Caco-2 (cell line): ENCODE data around the gene UBASH3B. TPM values are rescaled to one million over a fixed set of nuclear protein-coding genes. Genes with fewer than 3 reads are reported as not detected.

ENCODE experiments used
- BruUV-seq: library from RNA; stranded (reverse); fragments of 400-500 nt; replicated peaks from 2 replicates; lab custom pipeline; 2021; lab: Mats Ljungman, UMichigan
- CTCF ChIA-PET: fragments of 300-600 bp; sonication (Branson Sonifier 250); formaldehyde crosslinking; loops from one replicate; lab custom pipeline; 2022; ENCODE audit warnings: antibody characterized with exemption; lab: Charles Lee
- POLR2A ChIA-PET: fragments of 300-600 bp; sonication (Branson Sonifier 250); formaldehyde crosslinking; loops from one replicate; lab custom pipeline; 2022; ENCODE audit warnings: antibody characterized with exemption; lab: Charles Lee
- DNase-seq, 2 experiments: peaks; one replicate each; pipeline versions ENCODE4 v3.0.0 to v3.0.0-alpha.2; 2020 to 2022
- H3K27me3 ChIP-seq: replicated peaks from 2 replicates; pipeline ENCODE4 v1.6.0; 2011; ENCODE audit warnings: low read length; ENCODE audit not compliant: control insufficient read depth, insufficient read depth
- H3K36me3 ChIP-seq: 2 replicates; pipeline ENCODE4 v1.5.1; 2011; ENCODE audit warnings: low read length; ENCODE audit not compliant: control insufficient read depth, insufficient read depth
- H3K4me1 ChIP-seq: fragments of 250-450 bp; sonication (Bioruptor Pico); 2 replicates; pipeline ENCODE4 v1.5.1; 2020; ENCODE audit warnings: mild to moderate bottlenecking
- H3K4me3 ChIP-seq: 2 replicates; pipeline ENCODE4 v1.5.1; 2011; ENCODE audit warnings: low read depth, mild to moderate bottlenecking, control low read depth, low read length
- H3K9me3 ChIP-seq: fragments of 250-450 bp; sonication (Bioruptor Pico); 2 replicates; pipeline ENCODE4 v1.5.1; 2020; ENCODE audit warnings: mild to moderate bottlenecking, moderate library complexity
- H3K27ac Mint-ChIP-seq: one replicate; pipeline ENCODE4 v1.8.0; 2022; ENCODE audit warnings: mixed read lengths; ENCODE audit not compliant: unreplicated experiment
- H3K27me3 Mint-ChIP-seq: one replicate; pipeline ENCODE4 v1.8.0; 2022; ENCODE audit warnings: mixed read lengths; ENCODE audit not compliant: insufficient read depth, unreplicated experiment
- H3K36me3 Mint-ChIP-seq: one replicate; pipeline ENCODE4 v1.8.0; 2022; ENCODE audit warnings: mild to moderate bottlenecking, mixed read lengths; ENCODE audit not compliant: insufficient read depth, unreplicated experiment
- H3K4me1 Mint-ChIP-seq: one replicate; pipeline ENCODE4 v1.8.0; 2022; ENCODE audit warnings: low read depth, mixed read lengths; ENCODE audit not compliant: unreplicated experiment
- H3K4me3 Mint-ChIP-seq: one replicate; pipeline ENCODE4 v1.8.0; 2022; ENCODE audit warnings: mild to moderate bottlenecking, moderate library complexity, mixed read lengths; ENCODE audit not compliant: unreplicated experiment
- H3K9me3 Mint-ChIP-seq: one replicate; pipeline ENCODE4 v1.8.0; 2022; ENCODE audit warnings: mixed read lengths; ENCODE audit not compliant: unreplicated experiment
- intact Hi-C: fragments of 100-400 bp; cut with micrococcal nuclease; formaldehyde crosslinking; loops from one replicate; pipeline ENCODE4 v1.10.0; 2022; ENCODE audit not compliant: unreplicated experiment
- total RNA-seq: library from RNA; stranded (reverse); gene quantifications from 2 replicates; pipeline ENCODE4 v1.2.3, GENCODE V29; 2022
- TF ChIP-seq, protein P1 (sequence below), 2 experiments: fragments of 200-600 bp in 1 of 2; IDR thresholded peaks; 1 replicate in 1 of 2; 2 replicates in 1 of 2; pipeline versions ENCODE4 v1.5.1 to v1.8.0; 2011 to 2022; ENCODE audit warnings: antibody characterized with exemption in 1 of 2, control low read depth in 1 of 2, inconsistent platforms in 1 of 2, low read depth in 1 of 2, low read length in 1 of 2, mild to moderate bottlenecking in 1 of 2, moderate library complexity in 1 of 2; ENCODE audit not compliant: insufficient read depth in 1 of 2, severe bottlenecking in 1 of 2, unreplicated experiment in 1 of 2

UBASH3B gene
- total RNA-seq, 1 experiment from 2014 or later = 21.5 TPM

DNA sequence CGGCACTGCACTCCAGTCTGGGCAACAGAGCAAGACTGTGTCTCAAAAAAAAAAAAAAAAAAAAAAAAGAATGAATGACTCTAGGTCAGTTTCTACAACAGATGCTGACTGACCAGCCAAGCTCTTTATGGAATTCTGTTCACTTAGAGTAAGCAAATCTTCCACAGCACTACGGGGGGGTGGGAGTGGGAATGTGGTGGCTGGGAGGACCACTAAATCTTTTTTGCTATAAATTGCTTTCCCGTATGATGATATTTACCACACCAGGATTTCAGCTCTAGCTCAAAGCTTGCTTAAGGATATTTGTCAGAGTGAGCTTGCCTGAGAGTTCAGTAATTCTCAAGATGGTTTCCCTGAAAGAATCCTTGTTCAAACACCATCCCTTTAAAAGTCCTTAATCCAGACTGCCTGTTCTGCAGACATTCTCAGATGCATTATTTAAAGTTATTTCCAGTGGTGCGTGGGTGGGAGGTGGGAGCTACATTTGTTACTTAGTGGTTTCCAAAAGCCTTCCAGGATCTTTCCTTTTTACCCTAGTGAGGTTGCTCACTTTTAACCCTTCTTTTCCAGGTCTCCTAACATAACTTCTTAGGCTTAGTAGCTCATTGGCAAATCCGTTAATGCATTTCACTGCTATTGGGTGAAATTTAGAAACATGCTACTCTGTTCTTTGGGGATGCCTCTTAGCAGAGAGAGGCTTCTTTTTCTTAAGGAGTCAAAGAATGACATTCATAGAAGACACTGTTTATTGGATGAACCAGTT is 65.9 kb downstream of the UBASH3B start:
- Histone ChIP-seq H3K4me3 (no peak overlapping the region), H3K4me1 (peaks cover 8% of the 10 kb centered on the region; the same call in 1 of the 2 replicates), H3K9me3 (no peaks in the 10 kb centered on the region), H3K27me3 (no peaks in the 10 kb centered on the region), H3K36me3 (no peaks in the 10 kb centered on the region)
- TF ChIP-seq, protein P1, sequence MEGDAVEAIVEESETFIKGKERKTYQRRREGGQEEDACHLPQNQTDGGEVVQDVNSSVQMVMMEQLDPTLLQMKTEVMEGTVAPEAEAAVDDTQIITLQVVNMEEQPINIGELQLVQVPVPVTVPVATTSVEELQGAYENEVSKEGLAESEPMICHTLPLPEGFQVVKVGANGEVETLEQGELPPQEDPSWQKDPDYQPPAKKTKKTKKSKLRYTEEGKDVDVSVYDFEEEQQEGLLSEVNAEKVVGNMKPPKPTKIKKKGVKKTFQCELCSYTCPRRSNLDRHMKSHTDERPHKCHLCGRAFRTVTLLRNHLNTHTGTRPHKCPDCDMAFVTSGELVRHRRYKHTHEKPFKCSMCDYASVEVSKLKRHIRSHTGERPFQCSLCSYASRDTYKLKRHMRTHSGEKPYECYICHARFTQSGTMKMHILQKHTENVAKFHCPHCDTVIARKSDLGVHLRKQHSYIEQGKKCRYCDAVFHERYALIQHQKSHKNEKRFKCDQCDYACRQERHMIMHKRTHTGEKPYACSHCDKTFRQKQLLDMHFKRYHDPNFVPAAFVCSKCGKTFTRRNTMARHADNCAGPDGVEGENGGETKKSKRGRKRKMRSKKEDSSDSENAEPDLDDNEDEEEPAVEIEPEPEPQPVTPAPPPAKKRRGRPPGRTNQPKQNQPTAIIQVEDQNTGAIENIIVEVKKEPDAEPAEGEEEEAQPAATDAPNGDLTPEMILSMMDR (IDR thresholded peaks at IDR 0.05; ENCODE audit: insufficient read depth in 1 of 2, low read depth in 1 of 2, low read length in 1 of 2, severe bottlenecking in 1 of 2, unreplicated experiment in 1 of 2) = no peak
- H3K9me3 Mint-ChIP-seq = no peaks in the 10 kb centered on the region
- H3K27me3 Mint-ChIP-seq = no peaks in the 10 kb centered on the region
- no peak overlapping the region for H3K27ac Mint-ChIP-seq
- H3K4me3 Mint-ChIP-seq = no peak overlapping the region
- peaks cover 7% of the 10 kb centered on the region for H3K4me1 Mint-ChIP-seq
- ChIA-PET POLR2A (no interaction called here), CTCF (interaction anchor here (1.5 kb wide), 1 partner anchor 9 kb away, joined by 5 read pairs; no protein-coding TSS in a partner anchor)
- no TSS peak for BruUV-seq
- intact Hi-C loops = no loop called here
- DNase-seq = no peak
- no peaks in the 10 kb centered on the region for H3K36me3 Mint-ChIP-seq

DNA sequence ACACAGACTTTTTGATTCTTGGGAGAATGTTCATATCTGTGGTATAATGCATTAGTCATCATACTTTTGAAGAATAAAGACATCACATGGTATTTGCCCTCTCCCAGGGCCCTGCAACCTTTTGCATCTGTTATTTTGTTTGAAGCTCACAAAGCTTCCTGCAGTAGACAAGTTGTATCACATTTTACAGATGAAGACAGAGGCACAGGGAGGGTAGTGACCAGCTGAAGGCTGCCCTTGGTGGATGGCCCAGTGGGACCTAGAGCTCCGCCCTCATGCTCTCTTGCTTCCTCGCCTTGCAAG is 66.4 kb downstream of the UBASH3B start:
- peaks cover 8% of the 10 kb centered on the region; the same call in 1 of the 2 replicates for H3K4me1 ChIP-seq
- Mint-ChIP-seq H3K36me3 (no peaks in the 10 kb centered on the region), H3K27ac (no peak overlapping the region), H3K9me3 (no peaks in the 10 kb centered on the region), H3K4me1 (peaks cover 7% of the 10 kb centered on the region), H3K4me3 (no peak overlapping the region), H3K27me3 (no peaks in the 10 kb centered on the region)
- no peak overlapping the region for H3K4me3 ChIP-seq
- no peaks in the 10 kb centered on the region for H3K9me3 ChIP-seq
- intact Hi-C loops = no loop called here
- CTCF ChIA-PET = interaction anchor here (1.5 kb wide), 1 partner anchor 9 kb away, joined by 5 read pairs; no protein-coding TSS in a partner anchor
- no peak for DNase-seq
- no TSS peak for BruUV-seq
- no peaks in the 10 kb centered on the region for H3K27me3 ChIP-seq
- TF ChIP-seq, protein P1 (IDR thresholded peaks at IDR 0.05; ENCODE audit: insufficient read depth in 1 of 2, low read depth in 1 of 2, low read length in 1 of 2, severe bottlenecking in 1 of 2, unreplicated experiment in 1 of 2) = no peak
- H3K36me3 ChIP-seq = no peaks in the 10 kb centered on the region
- POLR2A ChIA-PET = no interaction called here

DNA sequence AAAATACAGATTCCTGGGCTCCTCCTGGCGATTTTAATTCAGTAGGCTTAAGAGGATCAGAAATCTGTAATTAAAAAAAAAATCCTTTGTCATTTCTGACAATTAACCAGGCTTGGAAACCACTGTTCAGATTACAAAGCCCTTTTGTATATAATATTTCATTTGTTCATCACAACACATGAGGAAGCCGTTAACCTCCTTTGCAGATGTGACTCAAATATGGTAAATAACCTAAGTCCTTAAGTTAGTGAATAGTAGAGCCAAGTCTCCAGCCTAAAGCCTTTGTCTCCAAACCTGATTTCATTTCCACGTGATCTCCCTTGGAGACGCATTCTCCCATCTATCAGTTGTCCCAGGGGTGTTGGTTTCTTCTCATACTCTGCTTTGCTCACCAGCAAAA is 67.6 kb downstream of the UBASH3B start:
- no TSS peak for BruUV-seq
- Mint-ChIP-seq H3K9me3 (no peaks in the 10 kb centered on the region), H3K4me3 (no peak overlapping the region), H3K27ac (no peak overlapping the region), H3K4me1 (peaks cover 7% of the 10 kb centered on the region), H3K36me3 (no peaks in the 10 kb centered on the region), H3K27me3 (no peaks in the 10 kb centered on the region)
- ChIA-PET CTCF (no interaction called here), POLR2A (interaction anchor here (0.7 kb wide), 1 partner anchor 693 kb away, joined by 3 read pairs; no protein-coding TSS in a partner anchor)
- Histone ChIP-seq H3K36me3 (no peaks in the 10 kb centered on the region), H3K4me3 (no peak overlapping the region), H3K4me1 (peaks cover 8% of the 10 kb centered on the region; the same call in 1 of the 2 replicates), H3K27me3 (no peaks in the 10 kb centered on the region), H3K9me3 (no peaks in the 10 kb centered on the region)
- TF ChIP-seq, protein P1 (IDR thresholded peaks at IDR 0.05; ENCODE audit: insufficient read depth in 1 of 2, low read depth in 1 of 2, low read length in 1 of 2, severe bottlenecking in 1 of 2, unreplicated experiment in 1 of 2) = no peak
- DNase-seq = no peak
- intact Hi-C loops = no loop called here
